ENCODE results near the gene DGUOK.

DNA sequence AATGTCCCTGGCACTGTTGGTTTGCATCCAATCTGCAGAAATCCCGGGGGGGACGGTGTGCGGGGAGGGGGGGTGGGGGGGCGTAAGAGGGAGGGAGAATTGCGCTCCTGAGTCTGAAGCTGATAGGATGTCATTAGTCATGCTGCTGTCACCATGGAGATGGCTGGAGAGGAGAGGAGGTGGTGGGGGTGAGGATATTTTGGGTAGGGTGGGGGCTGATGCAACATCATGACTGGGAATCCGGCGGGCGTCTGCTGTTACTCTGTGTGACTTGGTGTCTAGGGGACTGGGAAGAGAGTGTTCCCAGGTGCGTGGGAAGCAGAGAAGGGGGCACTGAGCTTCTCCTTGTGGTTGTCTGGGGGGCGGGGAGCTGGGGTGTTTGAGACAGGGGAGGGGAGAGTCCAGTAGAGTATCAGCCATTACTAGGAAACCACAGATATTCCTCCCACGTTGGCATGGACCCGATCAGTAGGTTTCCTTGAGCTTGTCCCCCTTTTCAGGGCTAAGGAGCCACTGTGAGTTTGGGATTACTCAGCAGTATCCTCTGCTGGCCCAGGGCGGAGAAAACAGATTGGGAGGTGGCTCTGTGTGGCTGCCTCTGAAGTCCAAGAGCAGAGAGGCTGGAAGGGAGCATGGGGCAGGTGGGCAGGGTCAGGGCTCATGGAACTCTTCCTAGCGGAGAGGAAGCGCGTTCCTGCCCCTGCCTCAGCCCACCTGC, 77.0 kb downstream of the DGUOK start:
- no peak for TF ChIP-seq POLR2A (IDR thresholded peaks at IDR 0.05)
- TF ChIP-seq, protein P1, sequence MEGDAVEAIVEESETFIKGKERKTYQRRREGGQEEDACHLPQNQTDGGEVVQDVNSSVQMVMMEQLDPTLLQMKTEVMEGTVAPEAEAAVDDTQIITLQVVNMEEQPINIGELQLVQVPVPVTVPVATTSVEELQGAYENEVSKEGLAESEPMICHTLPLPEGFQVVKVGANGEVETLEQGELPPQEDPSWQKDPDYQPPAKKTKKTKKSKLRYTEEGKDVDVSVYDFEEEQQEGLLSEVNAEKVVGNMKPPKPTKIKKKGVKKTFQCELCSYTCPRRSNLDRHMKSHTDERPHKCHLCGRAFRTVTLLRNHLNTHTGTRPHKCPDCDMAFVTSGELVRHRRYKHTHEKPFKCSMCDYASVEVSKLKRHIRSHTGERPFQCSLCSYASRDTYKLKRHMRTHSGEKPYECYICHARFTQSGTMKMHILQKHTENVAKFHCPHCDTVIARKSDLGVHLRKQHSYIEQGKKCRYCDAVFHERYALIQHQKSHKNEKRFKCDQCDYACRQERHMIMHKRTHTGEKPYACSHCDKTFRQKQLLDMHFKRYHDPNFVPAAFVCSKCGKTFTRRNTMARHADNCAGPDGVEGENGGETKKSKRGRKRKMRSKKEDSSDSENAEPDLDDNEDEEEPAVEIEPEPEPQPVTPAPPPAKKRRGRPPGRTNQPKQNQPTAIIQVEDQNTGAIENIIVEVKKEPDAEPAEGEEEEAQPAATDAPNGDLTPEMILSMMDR (IDR thresholded peaks at IDR 0.05 in 4 of 5, conservative IDR thresholded peaks at IDR 0.05 in 1 of 5): no peak
